Uterus (tissue), 4 donors: Measurements from ENCODE around the gene VEZT. TPM values are rescaled to one million over a fixed set of nuclear protein-coding genes. Genes with fewer than 3 reads are reported as not detected.

Experiments
- DNase-seq, 2 donors: peaks; one replicate each; pipeline ENCODE4 v3.0.0-alpha.2; 2019 to 2020
- H3K27ac ChIP-seq, 2 donors: fragments of 200-600 bp; sonication (generic); 1 replicate in 1 of 2; 2 replicates in 1 of 2; pipeline ENCODE4 v1.5.1; 2016 to 2018
- H3K27me3 ChIP-seq, 2 donors: fragments of 200-600 bp; sonication (generic); one replicate each; pipeline ENCODE4 v1.5.1; 2018 to 2019; ENCODE audit warnings: control low read depth in 1 of 2
- H3K36me3 ChIP-seq, 2 donors: fragments of 200-600 bp; sonication (generic); one replicate each; pipeline ENCODE4 v1.5.1; 2019; ENCODE audit warnings: control low read depth in 1 of 2
- H3K4me1 ChIP-seq, 2 donors: fragments of 200-600 bp; sonication (generic); one replicate each; pipeline ENCODE4 v1.5.1; 2018 to 2019; ENCODE audit warnings: control low read depth in 1 of 2
- H3K4me3 ChIP-seq, 2 donors: fragments of 200-600 bp; sonication (generic); 1 replicate in 1 of 2; 2 replicates in 1 of 2; pipeline ENCODE4 v1.5.1; 2018 to 2019; ENCODE audit warnings: mild to moderate bottlenecking in 1 of 2
- H3K9me3 ChIP-seq, 2 donors: fragments of 200-600 bp; sonication (generic); one replicate each; pipeline ENCODE4 v1.5.1; 2019; ENCODE audit warnings: control low read depth in 1 of 2
- POLR2A ChIP-seq, 2 donors: fragments of 450-650 bp; IDR thresholded peaks; one replicate each; pipeline ENCODE4 v1.6.1; 2016; ENCODE audit warnings: antibody characterized with exemption in 2 of 2, mild to moderate bottlenecking in 1 of 2, moderate library complexity in 1 of 2
- intact Hi-C: fragments of 100-400 bp; cut with DNase I; formaldehyde crosslinking; loops from one replicate; pipeline ENCODE4 v1.15.1; 2023; ENCODE audit warnings: low total_unique reads
- total RNA-seq, 4 donors: library from RNA; depleted of rRNA in 3 of 4; stranded (reverse); fragments of >200 nt in 3 of 4; gene quantifications; one replicate each; pipeline versions ENCODE4 v1.1.0 to v1.2.4, GENCODE V29; 2014 to 2023
- TF ChIP-seq, protein P1 (sequence below), 4 experiments: fragments of 200-600 bp in 2 of 4; fragments of 450-650 bp in 2 of 4; sonication (generic) in 2 of 4; IDR thresholded peaks; one replicate each; pipeline ENCODE4 v1.5.1; 2016 to 2019; ENCODE audit warnings: antibody characterized with exemption in 4 of 4, mild to moderate bottlenecking in 2 of 4, moderate library complexity in 1 of 4
- donor health status: DM: yes; HTN: yes; CAD: no.

Gene VEZT
- total RNA-seq, 4 donors from 2014 or later: 38.9 to 172 (median 70.7) TPM

DNA sequence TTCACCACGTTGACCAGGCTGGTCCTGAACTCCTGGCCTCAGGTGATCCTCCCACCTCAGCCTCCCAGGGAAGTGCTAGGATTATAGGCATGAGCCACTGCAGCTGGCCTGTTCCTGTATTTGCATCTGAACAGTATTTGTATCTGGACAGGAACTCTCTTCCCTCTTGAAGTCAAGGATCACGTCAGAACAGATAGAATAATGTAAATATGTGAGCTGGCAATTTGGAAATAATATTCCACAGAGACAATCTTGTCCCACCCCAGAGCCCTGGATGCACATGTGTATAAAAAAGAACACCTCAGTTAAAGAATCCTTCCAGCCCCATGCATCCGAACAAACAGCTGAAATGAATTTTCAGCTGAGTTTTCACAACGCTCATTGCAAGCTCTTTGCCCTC lies 118.3 kb downstream of the VEZT start:
- H3K27me3 ChIP-seq: no peaks in the 10 kb centered on the region
- peak overlapping the region; percentile 67 to 75 for H3K27ac ChIP-seq
- no peaks in the 10 kb centered on the region for H3K9me3 ChIP-seq
- no peak overlapping the region for H3K4me3 ChIP-seq
- intact Hi-C loops: loop anchor here (5.0 kb wide), 1 partner anchor 219 kb away; no protein-coding TSS in a partner anchor
- no peaks in the 10 kb centered on the region for H3K36me3 ChIP-seq
- no peaks in the 10 kb centered on the region for H3K4me1 ChIP-seq
- no peak for DNase-seq
- TF ChIP-seq, protein P1, sequence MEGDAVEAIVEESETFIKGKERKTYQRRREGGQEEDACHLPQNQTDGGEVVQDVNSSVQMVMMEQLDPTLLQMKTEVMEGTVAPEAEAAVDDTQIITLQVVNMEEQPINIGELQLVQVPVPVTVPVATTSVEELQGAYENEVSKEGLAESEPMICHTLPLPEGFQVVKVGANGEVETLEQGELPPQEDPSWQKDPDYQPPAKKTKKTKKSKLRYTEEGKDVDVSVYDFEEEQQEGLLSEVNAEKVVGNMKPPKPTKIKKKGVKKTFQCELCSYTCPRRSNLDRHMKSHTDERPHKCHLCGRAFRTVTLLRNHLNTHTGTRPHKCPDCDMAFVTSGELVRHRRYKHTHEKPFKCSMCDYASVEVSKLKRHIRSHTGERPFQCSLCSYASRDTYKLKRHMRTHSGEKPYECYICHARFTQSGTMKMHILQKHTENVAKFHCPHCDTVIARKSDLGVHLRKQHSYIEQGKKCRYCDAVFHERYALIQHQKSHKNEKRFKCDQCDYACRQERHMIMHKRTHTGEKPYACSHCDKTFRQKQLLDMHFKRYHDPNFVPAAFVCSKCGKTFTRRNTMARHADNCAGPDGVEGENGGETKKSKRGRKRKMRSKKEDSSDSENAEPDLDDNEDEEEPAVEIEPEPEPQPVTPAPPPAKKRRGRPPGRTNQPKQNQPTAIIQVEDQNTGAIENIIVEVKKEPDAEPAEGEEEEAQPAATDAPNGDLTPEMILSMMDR (IDR thresholded peaks at IDR 0.05): no peak
- no peak for TF ChIP-seq POLR2A (IDR thresholded peaks at IDR 0.05)

DNA sequence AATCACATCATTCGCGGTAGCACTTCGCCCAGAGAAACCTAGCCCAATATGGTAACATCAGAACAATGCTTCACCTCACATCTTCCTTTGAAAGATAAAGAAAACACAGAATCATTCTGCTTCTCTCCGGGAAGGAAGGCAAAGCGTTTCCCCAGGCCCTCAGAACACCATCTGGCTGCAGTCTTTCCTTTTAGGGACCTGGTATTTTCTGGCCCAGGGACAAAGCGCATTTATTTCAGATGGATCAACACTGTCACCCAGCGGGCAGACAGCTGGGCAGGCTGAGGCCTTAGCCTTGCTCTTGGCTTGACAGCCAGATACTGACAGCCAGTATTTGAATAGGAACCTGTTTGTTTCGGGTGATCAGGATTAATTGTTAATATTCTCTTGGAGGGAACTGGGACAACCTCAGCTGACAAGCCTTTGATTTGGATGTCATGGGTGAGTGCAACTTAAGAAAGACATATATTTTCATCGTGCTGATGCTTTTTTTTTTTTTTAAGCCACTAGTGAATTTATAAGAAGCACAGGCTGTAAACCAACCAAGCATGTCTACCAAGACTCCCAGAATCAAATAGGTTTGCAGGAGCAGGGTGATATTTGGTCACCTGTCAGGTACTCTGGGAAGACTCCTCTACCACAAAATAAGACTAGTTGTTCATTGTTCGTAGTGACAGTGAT lies 118.9 kb downstream of the VEZT start:
- TF ChIP-seq, protein P1 (IDR thresholded peaks at IDR 0.05): peak; percentile 77 to 93 (median 84)
- no peak for TF ChIP-seq POLR2A (IDR thresholded peaks at IDR 0.05)
- Histone ChIP-seq H3K36me3 (no peaks in the 10 kb centered on the region), H3K27me3 (no peaks in the 10 kb centered on the region), H3K4me3 (no peak overlapping the region), H3K27ac (peak overlapping the region; percentile 67 to 75), H3K9me3 (no peaks in the 10 kb centered on the region), H3K4me1 (no peaks in the 10 kb centered on the region)
- intact Hi-C loops: loop anchor here (5.0 kb wide), 1 partner anchor 219 kb away; no protein-coding TSS in a partner anchor
- DNase-seq: peak; percentile 70 to 83

DNA sequence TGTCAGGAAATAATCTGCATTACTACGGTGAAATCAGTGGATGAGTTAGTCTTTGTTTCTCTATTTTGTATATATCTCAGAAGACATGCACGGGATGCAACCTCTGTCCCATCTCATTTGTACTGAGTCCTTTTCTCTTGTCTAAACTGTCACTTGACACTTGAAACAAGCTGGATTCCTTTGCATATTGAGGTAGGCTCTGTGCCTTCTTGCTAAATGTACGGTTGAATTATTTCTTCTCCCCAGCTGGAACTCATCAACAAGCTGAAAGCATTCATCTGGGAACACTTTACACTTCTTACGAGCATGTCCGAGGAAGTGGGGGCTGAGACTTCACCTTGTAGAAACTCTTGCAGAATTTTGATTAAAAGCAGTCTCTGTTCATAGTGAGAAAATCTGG lies 119.5 kb downstream of the VEZT start:
- intact Hi-C loops: loop anchor here (5.0 kb wide), 1 partner anchor 220 kb away; no protein-coding TSS in a partner anchor
- no peak overlapping the region for H3K4me3 ChIP-seq
- no peaks in the 10 kb centered on the region for H3K36me3 ChIP-seq
- no peaks in the 10 kb centered on the region for H3K4me1 ChIP-seq
- H3K9me3 ChIP-seq: no peaks in the 10 kb centered on the region
- DNase-seq: no peak
- H3K27ac ChIP-seq: peak overlapping the region; percentile 67 to 75
- TF ChIP-seq, protein P1 (IDR thresholded peaks at IDR 0.05): no peak
- H3K27me3 ChIP-seq: no peaks in the 10 kb centered on the region

DNA sequence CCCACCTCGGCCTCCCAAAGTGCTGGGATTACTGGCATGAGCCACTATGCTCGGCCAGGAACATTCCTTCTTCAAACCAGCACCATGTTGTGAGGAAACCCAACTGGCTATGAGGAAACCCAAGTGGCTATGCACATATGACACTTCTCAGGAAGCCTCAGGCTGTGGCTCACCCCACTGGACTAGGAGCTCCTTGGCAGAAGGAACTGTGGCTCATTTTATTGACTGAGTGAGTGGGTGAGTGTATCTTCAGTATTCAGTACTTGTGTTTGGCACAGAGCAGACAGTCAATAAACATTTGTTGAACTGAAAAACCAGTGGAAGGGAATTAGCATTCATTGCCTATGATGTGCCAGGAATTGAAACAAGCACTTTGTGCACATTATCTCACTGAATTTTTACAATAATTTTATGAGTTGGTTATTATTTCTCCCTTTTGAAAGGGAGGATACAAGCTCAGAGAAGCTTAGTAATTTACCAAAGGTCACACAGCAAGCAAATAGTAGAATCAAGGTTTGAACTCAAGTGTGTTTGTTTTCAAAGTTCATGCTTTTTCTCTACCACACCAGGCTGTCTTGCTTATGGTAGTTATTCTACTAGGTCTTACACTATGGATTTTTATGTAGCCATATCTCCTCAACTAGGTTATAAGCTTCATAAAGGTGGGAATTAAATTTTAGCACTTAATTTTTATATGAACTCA lies 121.6 kb downstream of the VEZT start:
- intact Hi-C loops: loop anchor here (5.0 kb wide), 1 partner anchor 222 kb away; no protein-coding TSS in a partner anchor
- no peak for TF ChIP-seq POLR2A (IDR thresholded peaks at IDR 0.05)
- no peak for DNase-seq

DNA sequence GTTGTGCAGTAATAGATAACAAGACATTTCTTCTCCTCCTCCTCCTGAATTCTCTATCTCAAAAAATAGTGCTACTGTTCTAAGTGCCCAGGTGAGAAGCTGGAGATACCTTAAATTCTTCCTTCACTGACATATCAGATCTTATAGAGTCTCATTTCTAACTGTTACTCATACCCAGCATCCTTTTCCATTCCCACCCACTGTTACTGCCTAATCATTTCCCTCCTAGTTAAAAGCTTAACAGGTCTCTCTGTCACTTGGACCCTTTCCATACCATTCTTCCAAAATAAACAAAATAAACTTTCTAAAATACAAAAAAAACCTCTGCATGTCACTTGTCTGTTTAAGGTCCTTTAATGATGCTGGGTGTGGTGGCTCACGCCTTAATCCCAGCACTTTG lies 124.4 kb downstream of the VEZT start:
- Histone ChIP-seq H3K4me1 (no peaks in the 10 kb centered on the region), H3K27me3 (no peaks in the 10 kb centered on the region), H3K9me3 (no peaks in the 10 kb centered on the region), H3K36me3 (no peaks in the 10 kb centered on the region), H3K4me3 (no peak overlapping the region), H3K27ac (no peak overlapping the region)
- intact Hi-C loops: no loop called here
- DNase-seq: no peak
- TF ChIP-seq POLR2A (IDR thresholded peaks at IDR 0.05): no peak
- TF ChIP-seq, protein P1 (IDR thresholded peaks at IDR 0.05): no peak

More for the DNA sequence above, 121.6 kb downstream of the VEZT start:
- H3K4me3 ChIP-seq: no peak overlapping the region
- H3K36me3 ChIP-seq: no peaks in the 10 kb centered on the region
- no peaks in the 10 kb centered on the region for H3K9me3 ChIP-seq
- H3K27me3 ChIP-seq: no peaks in the 10 kb centered on the region
- no peaks in the 10 kb centered on the region for H3K4me1 ChIP-seq
- H3K27ac ChIP-seq: no peak overlapping the region
